Measurements from ENCODE around the gene DLG3.

GRCh38 chrX:70480660-70481018 is 36.0 kb downstream of the DLG3 start:
- TF ChIP-seq EZH2 (IDR thresholded peaks at IDR 0.05; ENCODE audit: borderline replicate concordance, low read length), result no peak
- TF ChIP-seq CTCF (IDR thresholded peaks at IDR 0.05; ENCODE audit: low read length), result no peak
